HG02973 (cell line): ENCODE results near the gene CTU2.

ENCODE experiments used
- ATAC-seq: cut with Tn5 transposase; IDR thresholded peaks from one replicate; pipeline ENCODE4 v1.9.1; 2021; ENCODE audit warnings: moderate library complexity; ENCODE audit not compliant: unreplicated experiment

The CTU2 gene

DNA sequence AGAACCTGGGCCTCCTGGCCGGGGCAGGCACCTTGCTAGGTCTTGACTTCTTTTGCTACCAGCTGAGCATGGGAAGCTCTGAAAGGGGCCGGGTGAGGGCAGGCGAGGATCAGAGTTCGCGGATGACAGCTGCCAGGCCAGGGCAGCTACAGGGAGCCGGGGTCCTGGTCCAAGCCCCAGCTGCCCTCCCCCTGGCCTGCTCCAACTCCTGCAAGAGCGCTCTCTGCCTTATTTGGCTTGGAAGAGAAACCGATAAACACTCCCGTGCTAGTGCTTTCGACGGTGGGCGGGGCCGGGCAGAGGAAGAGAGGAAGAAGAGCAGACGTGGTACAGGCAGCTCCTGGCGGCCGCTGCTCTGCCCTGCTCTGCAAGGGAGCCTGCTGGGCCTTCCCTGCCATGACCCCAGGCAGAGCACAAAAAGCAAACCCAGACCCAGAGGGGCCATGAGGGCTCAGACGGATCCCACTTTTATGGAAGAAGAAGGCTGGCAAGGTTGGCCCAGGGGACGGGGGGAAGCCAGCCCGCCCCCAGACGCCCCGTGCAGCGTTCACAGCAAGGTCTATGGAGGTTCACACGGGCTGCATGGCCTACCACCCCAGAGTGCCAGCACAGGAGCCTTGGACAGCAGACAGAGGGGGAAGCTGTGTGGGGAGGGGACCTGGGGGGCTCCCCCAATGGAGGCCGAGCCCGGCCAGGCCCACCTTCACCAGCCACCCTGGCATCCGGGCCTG is 53.1 kb downstream of the CTU2 start:
- ATAC-seq: no peak

DNA sequence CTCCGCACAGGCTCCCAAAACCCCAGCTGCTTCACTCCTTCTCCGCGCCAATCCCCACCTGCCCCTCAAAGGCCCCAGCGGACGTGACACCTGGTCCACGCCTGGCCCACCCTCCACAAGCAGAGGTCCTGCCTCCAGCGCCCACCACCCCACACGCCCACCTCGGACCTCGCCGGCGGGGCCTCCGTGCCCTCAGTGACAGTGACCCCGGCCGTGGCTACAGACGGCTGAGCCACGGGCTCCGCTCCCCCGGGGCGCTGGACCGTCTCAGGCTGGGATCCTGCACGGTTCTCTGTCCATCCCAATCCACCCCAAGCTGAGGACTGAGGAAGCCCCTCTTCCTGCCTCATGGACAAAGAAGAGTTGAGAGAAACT is 53.7 kb downstream of the CTU2 start:
- ATAC-seq: no peak

DNA sequence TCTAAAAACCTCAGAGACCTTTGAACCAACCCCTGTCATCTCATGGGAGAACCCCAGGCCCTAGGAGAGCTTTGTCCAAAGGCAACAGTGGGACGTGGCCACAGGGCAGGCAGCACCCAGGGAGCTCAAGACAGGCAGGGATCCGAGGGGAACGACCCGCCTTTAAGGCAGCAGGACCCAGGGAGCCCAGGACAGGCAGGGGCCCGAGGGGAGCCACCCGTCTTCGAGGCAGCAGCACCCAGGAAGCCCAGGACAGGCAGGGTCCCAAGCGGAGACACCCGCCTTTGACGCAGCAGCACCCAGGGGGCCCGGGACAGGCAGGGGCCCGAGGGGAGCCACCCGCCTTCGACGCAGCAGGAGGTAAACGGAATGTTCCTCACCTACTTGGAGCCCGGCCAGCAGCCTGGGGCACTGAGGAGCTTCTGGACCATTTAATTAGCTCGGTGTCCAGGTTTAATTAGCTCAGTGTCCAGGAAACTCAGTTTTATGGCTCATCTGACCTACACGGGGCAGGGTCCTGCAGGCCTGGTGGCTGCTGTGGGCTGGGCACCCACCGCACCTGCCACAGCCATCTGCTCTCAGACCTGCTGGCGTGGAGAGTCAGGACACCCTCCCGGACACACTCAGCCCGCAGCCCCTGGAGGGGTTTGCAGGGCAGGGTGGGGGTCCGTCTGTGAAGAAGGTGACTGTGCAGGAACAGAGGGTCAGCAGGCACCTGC is 54.3 kb downstream of the CTU2 start:
- no peak for ATAC-seq

DNA sequence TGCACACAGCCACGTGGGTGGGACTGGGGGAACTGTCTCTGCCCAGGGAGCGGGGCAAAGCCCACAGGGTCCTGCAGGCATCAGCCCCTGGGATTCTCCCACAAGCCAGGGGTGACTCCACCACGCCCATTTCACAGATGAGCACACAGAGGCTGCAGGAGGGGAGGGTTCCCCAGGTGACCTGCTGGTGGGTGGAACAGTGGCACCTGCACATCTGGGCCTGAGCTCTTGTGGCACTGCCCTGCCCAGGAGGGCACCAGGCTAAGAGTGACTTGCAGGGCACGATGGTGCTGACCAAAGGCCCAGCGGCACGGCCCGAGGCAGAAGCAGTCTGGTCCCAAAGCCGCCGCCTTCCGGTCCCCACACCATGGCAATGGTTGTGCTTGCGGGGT is 54.8 kb downstream of the CTU2 start:
- ATAC-seq: no peak

DNA sequence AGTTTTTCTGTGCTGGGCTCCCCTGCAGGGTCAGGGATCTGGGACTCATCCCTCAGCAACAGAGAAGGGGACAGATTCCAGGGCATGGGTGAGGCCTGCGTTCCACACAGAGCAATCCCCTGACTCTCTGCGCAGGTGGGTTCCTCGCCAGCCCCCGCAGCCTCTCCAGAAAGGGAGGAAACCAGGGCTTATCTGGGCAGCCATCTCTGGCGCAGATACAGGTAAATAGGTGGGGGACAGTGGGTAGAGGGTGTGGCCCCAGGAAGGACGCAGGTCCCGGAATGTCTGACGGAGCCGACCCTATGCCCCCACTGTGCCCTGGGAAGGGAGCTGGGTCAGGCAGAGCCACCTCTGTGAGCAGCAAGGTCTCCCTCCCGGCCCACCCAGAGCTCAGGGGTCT is 55.5 kb downstream of the CTU2 start:
- ATAC-seq: no peak

DNA sequence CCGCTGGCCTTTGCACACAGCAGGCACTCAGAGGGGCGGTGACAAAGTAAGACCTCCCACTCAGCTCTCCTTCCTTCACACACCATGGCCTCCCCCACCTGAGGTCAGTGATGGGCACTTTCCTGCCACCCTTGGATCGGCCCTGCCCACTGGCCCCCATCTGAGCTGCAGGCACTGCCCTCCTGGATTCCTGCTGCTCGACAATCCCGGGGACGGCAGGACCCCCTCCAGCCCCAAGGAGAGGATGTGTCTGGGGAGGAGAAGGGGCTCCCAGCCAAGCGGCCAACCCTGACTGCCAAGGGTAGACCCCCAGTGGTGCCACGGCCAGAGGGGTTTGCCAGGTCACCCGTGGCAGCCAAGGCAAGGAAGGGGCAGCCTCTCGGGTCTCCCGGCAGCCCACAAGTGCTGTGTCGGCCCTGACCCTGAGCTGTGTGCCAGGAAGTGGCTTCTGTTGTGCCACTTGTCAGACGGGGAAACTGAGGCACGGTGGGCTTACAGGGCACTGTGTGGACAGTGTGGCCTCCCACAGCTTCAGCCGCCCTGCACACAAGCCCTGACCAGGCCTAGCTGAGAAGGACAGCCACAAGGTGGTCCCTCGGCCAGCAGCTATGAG is 56.1 kb downstream of the CTU2 start:
- ATAC-seq: no peak

DNA sequence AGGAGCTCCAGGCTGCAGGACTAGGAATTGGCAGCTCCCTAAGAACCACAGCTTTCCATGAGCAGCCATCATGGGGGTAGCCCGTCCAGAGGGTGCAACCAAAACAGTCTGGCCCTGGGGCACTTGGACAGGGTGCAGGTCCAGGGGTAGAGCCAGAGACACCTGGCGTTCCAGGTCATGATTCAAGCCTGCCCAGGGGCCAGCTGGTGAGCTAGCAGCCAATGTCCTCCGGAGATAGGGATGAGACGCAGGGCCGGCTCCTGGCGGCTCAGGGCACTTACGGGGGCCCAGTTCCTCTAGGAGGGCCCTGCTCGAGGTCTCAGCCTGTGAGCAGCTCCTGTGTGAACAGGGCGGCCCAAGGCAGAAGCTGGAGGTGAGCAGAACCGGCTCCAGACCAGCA is 56.6 kb downstream of the CTU2 start:
- no peak for ATAC-seq

DNA sequence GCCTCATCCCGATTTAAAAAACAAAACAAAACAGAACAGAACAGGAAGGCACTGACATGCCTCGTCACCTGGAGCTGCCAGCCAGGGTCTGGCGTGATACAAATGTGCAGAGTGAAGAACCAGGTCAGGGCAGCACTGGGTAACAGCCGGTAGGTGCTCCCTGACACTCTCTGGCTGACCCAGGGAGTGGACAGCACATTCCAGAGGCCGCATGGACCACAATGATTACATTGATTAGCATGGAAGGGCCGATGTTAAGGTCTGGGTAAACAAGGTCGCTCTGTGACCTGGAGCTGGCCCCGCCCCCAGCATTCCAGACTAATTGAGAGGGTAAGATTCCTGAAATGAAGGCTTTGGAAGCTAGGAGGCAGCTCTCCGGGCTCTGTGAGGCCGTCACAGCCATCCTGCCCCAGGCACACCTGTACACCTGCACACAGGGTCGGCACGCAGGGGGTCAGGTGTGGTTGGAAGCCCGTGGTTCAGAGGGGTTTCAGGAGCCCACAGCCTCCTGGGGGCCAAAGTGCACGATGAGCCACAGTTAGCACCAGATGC is 57.3 kb downstream of the CTU2 start:
- no peak for ATAC-seq

DNA sequence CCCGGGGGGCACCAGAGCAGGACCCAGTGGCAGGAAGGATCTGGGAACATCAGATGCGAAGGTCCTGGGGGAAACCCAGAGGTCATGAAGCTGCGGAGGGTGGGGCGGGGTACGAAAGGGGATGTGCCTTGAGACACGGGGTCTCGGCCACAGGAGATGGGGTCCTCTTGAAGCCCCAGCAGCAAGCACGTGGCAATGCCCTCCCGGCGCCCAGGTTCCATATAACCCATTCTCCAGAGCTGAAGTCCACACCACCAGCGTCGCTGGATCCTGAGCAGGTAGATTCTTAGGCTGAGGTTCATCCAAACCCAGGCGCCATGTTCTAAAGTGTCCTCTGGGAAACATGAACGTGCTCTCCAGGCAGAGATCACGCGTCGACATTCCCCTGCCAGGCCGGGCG is 57.8 kb downstream of the CTU2 start:
- no peak for ATAC-seq

DNA sequence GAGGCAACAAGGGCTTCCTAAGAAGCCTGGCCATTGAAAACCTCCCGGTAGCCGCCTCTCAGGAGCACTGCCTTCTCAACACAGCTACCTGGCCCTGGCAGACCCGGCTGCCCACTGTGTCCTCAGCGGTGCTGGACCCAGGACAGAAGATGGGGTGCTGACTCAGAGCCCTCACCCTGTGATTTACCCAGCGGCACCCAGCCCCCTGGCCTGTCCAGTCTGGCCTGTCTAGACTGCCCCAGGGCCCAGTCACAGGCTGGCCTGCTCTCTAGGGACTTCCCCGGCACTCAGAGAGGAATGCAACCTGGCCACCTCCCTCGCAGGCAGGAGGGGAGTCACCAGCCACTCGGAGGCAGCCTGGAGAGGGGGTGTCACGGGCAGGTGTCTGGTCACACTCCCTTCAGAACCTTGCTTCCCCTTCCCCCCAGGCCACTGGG is 58.6 kb downstream of the CTU2 start:
- ATAC-seq: no peak
